HepG2 (cell line): ENCODE data around the gene OR1F1. TPM values are rescaled to one million over a fixed set of nuclear protein-coding genes. Genes with fewer than 3 reads are reported as not detected.
A peak's percentile ranks its signal among the peaks of the same experiment; 100 is the strongest.

Experiments used
- GFI1 ChIP-seq: sonication (generic); formaldehyde crosslinking; IDR thresholded peaks from 2 replicates; pipeline ENCODE4 v1.5.0; 2020; ENCODE audit warnings: missing genetic modification reagents, mild to moderate bottlenecking, borderline replicate concordance
- KDM5A ChIP-seq: fragments of 200-600 bp; sonication (generic); IDR thresholded peaks from 2 replicates; pipeline ENCODE4 v1.7.0; 2018; ENCODE audit warnings: antibody characterized with exemption, mild to moderate bottlenecking, low read length, borderline replicate concordance
- KLF11 ChIP-seq: IDR thresholded peaks from 2 replicates; pipeline ENCODE4 v1.6.1; 2016; ENCODE audit warnings: missing compliant biosample characterization
- MAZ ChIP-seq, 2 experiments: sonication (generic) in 1 of 2; formaldehyde crosslinking in 1 of 2; IDR thresholded peaks; 2 replicates each; pipeline versions ENCODE4 v1.5.0 to v1.6.1; 2012 to 2020; ENCODE audit warnings: low read depth in 2 of 2, mild to moderate bottlenecking in 2 of 2, borderline replicate concordance in 1 of 2, improper control_type of control experiment in 1 of 2, low read length in 1 of 2, missing genetic modification reagents in 1 of 2, moderate library complexity in 1 of 2
- RFXANK ChIP-seq: IDR thresholded peaks from 2 replicates; pipeline ENCODE4 v1.6.1; 2016
- ZNF34 ChIP-seq: sonication (generic); formaldehyde crosslinking; IDR thresholded peaks from 2 replicates; pipeline ENCODE4 v1.4.0; 2020; ENCODE audit warnings: mild to moderate bottlenecking, missing genetic modification reagents, borderline replicate concordance
- polyA plus RNA-seq, 8 experiments: library from polyadenylated mRNA; depleted of rRNA in 3 of 8; stranded (reverse) in 7 of 8; unstranded in 1 of 8; fragments of >200 nt; fragmentation: Illumina TruSeq in 4 of 8; extraction: Trizol in 4 of 8; gene quantifications; 2 replicates each; pipeline versions ENCODE4 v1.2.1 to v1.2.3, GENCODE V29; 2011 to 2016; ENCODE audit warnings: low read depth in 4 of 8, missing spikeins in 1 of 8, mixed read lengths in 1 of 8; ENCODE audit not compliant: insufficient read depth in 1 of 8
- total RNA-seq, 5 experiments: library from RNA; depleted of rRNA; stranded (reverse); fragments of >200 nt; fragmentation: Illumina TruSeq; extraction: Trizol; gene quantifications; 2 replicates each; pipeline ENCODE4 v1.2.3, GENCODE V29; 2016; ENCODE audit warnings: low read depth in 1 of 5
- TF ChIP-seq, protein P1 (sequence below), 2 experiments: sonication (generic) in 1 of 2; formaldehyde crosslinking in 1 of 2; IDR thresholded peaks; 2 replicates each; pipeline versions ENCODE4 v1.4.0 to v1.6.1; 2018 to 2020; ENCODE audit warnings: missing genetic modification reagents in 2 of 2, borderline replicate concordance in 1 of 2, low read depth in 1 of 2, mild to moderate bottlenecking in 1 of 2, missing biosample characterization in 1 of 2
- TF ChIP-seq, protein P2 (sequence below): IDR thresholded peaks from 2 replicates; pipeline ENCODE4 v1.6.1; 2016; ENCODE audit warnings: low read depth, borderline replicate concordance
- TF ChIP-seq, protein P3 (sequence below): sonication (generic); formaldehyde crosslinking; IDR thresholded peaks from 2 replicates; pipeline ENCODE4 v1.8.0; 2022; ENCODE audit warnings: missing genetic modification reagents, mild to moderate bottlenecking, borderline replicate concordance
- TF ChIP-seq, protein P4 (sequence below): sonication (generic); formaldehyde crosslinking; IDR thresholded peaks from 2 replicates; pipeline ENCODE4 v1.4.0; 2020; ENCODE audit warnings: missing genetic modification reagents
- TF ChIP-seq, protein P5 (sequence below): sonication (generic); formaldehyde crosslinking; IDR thresholded peaks from 2 replicates; pipeline ENCODE4 v1.5.0; 2020; ENCODE audit warnings: mild to moderate bottlenecking, missing genetic modification reagents
- TF ChIP-seq, protein P6 (sequence below): fragments of 450-650 bp; IDR thresholded peaks from 2 replicates; pipeline ENCODE4 v1.6.1; 2016
- TF ChIP-seq, protein P7 (sequence below): sonication (generic); formaldehyde crosslinking; IDR thresholded peaks from 2 replicates; pipeline ENCODE4 v1.5.1; 2020; ENCODE audit warnings: mild to moderate bottlenecking, missing genetic modification reagents, moderate library complexity

Gene OR1F1
- total and polyA plus RNA-seq, 2 of the 13 experiments (the other 11 are each of a cell fraction or from before 2014, with no cell fraction given) = 0.90 TPM; not detected in 1

DNA sequence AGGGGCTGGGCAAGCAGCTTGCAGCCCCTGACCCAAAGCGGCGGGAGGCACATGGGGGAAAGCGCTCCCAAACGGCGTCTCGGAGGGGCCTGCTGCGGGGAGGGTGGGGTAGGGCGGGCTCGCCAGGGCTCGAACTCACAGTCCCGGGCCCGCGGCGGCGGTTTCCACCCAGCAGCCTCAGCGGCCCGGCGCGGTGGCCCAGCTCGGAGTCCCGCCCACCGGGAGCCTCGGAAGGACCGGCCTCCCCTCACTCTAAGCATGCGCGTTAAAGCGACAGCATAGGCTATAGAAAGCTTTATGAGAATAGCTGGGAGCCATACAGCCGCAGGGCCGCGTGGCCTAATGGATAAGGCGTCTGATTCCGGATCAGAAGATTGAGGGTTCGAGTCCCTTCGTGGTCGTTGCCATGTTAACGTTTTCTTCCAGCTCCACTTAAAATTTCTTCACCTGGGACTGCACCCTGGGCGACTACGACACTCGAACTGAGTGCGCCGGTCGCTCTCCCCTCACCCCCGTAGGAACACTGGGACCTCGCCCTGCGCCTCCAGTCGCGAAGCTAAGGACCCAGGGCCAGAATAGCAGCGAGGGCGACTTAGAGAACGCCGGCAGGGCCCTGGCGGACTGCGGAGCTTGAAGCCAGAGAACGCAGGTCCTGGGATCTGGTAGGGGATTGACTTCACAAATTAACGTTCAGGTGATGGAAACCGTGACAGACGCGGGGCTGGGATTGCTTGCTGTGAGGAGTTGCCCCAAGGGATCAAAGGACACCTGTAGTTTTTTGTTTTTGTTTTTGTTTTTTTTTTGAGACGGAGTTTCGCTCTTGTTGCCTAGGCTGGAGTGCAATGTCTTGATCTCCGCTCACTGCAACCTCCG, 37.4 kb upstream of the OR1F1 start (continued):
- TF ChIP-seq KDM5A (no peak), KLF11 (peak; percentile 79; the same call in 1 of the 2 replicates), MAZ (IDR thresholded peaks at IDR 0.05; ENCODE audit: borderline replicate concordance, low read depth, low read length) (no peak), MAZ (CRISPR knock-in tag; IDR thresholded peaks at IDR 0.05; ENCODE audit: low read depth) (peak; percentile 86), GFI1 (CRISPR knock-in tag) (peak; percentile 85), ZNF34 (0 out of 2 replicates have a peak, but pooled peaks have one; percentile 39), RFXANK (CRISPR knock-in tag) (peak; percentile 80; the same call in 1 of the 2 replicates)
- TF ChIP-seq, protein P1, sequence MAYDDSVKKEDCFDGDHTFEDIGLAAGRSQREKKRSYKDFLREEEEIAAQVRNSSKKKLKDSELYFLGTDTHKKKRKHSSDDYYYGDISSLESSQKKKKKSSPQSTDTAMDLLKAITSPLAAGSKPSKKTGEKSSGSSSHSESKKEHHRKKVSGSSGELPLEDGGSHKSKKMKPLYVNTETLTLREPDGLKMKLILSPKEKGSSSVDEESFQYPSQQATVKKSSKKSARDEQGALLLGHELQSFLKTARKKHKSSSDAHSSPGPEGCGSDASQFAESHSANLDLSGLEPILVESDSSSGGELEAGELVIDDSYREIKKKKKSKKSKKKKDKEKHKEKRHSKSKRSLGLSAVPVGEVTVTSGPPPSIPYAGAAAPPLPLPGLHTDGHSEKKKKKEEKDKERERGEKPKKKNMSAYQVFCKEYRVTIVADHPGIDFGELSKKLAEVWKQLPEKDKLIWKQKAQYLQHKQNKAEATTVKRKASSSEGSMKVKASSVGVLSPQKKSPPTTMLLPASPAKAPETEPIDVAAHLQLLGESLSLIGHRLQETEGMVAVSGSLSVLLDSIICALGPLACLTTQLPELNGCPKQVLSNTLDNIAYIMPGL (CRISPR knock-in tag; IDR thresholded peaks at IDR 0.05; ENCODE audit: borderline replicate concordance in 1 of 2, low read depth in 1 of 2) = peak; percentile 99 to 100
- TF ChIP-seq, protein P2, sequence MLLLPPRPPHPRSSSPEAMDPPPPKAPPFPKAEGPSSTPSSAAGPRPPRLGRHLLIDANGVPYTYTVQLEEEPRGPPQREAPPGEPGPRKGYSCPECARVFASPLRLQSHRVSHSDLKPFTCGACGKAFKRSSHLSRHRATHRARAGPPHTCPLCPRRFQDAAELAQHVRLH (CRISPR knock-in tag) = peak; percentile 94; the same call in 1 of the 2 replicates
- TF ChIP-seq, protein P3, sequence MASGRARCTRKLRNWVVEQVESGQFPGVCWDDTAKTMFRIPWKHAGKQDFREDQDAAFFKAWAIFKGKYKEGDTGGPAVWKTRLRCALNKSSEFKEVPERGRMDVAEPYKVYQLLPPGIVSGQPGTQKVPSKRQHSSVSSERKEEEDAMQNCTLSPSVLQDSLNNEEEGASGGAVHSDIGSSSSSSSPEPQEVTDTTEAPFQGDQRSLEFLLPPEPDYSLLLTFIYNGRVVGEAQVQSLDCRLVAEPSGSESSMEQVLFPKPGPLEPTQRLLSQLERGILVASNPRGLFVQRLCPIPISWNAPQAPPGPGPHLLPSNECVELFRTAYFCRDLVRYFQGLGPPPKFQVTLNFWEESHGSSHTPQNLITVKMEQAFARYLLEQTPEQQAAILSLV (CRISPR knock-in tag) = peak; percentile 90; the same call in 1 of the 2 replicates
- TF ChIP-seq, protein P4, sequence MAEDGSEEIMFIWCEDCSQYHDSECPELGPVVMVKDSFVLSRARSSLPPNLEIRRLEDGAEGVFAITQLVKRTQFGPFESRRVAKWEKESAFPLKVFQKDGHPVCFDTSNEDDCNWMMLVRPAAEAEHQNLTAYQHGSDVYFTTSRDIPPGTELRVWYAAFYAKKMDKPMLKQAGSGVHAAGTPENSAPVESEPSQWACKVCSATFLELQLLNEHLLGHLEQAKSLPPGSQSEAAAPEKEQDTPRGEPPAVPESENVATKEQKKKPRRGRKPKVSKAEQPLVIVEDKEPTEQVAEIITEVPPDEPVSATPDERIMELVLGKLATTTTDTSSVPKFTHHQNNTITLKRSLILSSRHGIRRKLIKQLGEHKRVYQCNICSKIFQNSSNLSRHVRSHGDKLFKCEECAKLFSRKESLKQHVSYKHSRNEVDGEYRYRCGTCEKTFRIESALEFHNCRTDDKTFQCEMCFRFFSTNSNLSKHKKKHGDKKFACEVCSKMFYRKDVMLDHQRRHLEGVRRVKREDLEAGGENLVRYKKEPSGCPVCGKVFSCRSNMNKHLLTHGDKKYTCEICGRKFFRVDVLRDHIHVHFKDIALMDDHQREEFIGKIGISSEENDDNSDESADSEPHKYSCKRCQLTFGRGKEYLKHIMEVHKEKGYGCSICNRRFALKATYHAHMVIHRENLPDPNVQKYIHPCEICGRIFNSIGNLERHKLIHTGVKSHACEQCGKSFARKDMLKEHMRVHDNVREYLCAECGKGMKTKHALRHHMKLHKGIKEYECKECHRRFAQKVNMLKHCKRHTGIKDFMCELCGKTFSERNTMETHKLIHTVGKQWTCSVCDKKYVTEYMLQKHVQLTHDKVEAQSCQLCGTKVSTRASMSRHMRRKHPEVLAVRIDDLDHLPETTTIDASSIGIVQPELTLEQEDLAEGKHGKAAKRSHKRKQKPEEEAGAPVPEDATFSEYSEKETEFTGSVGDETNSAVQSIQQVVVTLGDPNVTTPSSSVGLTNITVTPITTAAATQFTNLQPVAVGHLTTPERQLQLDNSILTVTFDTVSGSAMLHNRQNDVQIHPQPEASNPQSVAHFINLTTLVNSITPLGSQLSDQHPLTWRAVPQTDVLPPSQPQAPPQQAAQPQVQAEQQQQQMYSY (CRISPR knock-in tag) = peak; percentile 51; the same call in 1 of the 2 replicates
- TF ChIP-seq, protein P5, sequence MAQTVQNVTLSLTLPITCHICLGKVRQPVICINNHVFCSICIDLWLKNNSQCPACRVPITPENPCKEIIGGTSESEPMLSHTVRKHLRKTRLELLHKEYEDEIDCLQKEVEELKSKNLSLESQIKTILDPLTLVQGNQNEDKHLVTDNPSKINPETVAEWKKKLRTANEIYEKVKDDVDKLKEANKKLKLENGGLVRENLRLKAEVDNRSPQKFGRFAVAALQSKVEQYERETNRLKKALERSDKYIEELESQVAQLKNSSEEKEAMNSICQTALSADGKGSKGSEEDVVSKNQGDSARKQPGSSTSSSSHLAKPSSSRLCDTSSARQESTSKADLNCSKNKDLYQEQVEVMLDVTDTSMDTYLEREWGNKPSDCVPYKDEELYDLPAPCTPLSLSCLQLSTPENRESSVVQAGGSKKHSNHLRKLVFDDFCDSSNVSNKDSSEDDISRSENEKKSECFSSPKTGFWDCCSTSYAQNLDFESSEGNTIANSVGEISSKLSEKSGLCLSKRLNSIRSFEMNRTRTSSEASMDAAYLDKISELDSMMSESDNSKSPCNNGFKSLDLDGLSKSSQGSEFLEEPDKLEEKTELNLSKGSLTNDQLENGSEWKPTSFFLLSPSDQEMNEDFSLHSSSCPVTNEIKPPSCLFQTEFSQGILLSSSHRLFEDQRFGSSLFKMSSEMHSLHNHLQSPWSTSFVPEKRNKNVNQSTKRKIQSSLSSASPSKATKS (CRISPR knock-in tag) = 0 out of 2 replicates have a peak, but pooled peaks have one; percentile 51
- TF ChIP-seq, protein P6, sequence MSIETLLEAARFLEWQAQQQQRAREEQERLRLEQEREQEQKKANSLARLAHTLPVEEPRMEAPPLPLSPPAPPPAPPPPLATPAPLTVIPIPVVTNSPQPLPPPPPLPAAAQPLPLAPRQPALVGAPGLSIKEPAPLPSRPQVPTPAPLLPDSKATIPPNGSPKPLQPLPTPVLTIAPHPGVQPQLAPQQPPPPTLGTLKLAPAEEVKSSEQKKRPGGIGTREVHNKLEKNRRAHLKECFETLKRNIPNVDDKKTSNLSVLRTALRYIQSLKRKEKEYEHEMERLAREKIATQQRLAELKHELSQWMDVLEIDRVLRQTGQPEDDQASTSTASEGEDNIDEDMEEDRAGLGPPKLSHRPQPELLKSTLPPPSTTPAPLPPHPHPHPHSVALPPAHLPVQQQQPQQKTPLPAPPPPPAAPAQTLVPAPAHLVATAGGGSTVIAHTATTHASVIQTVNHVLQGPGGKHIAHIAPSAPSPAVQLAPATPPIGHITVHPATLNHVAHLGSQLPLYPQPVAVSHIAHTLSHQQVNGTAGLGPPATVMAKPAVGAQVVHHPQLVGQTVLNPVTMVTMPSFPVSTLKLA = 0 out of 2 replicates have a peak, but pooled peaks have one; percentile 5
- TF ChIP-seq, protein P7, sequence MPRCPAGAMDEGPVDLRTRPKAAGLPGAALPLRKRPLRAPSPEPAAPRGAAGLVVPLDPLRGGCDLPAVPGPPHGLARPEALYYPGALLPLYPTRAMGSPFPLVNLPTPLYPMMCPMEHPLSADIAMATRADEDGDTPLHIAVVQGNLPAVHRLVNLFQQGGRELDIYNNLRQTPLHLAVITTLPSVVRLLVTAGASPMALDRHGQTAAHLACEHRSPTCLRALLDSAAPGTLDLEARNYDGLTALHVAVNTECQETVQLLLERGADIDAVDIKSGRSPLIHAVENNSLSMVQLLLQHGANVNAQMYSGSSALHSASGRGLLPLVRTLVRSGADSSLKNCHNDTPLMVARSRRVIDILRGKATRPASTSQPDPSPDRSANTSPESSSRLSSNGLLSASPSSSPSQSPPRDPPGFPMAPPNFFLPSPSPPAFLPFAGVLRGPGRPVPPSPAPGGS (CRISPR knock-in tag) = peak; percentile 59; the same call in 1 of the 2 replicates
